T-cell (primary cell): Measurements from ENCODE around the gene SLC30A10. TPM values are rescaled to one million over a fixed set of nuclear protein-coding genes. Genes with fewer than 3 reads are reported as not detected.
"Not testable (repeated sequence)": the region's sequence is repeated elsewhere in the genome, so short reads cannot be mapped to it uniquely, and the experiment has no call there.

Source experiments
- ATAC-seq, 4 experiments: fragments of 200-7000 bp in 3 of 4; fragments of 150-1000 bp in 1 of 4; cut with Tn5 transposase; replicated peaks in 1 of 4; 1 replicate in 3 of 4; 2 replicates in 1 of 4; pipeline ENCODE4 v1.10.0; 2021; ENCODE audit warnings: moderate library complexity in 3 of 4, mild to moderate bottlenecking in 2 of 4, moderate number of reproducible peaks in 1 of 4
- CTCF ChIA-PET, 2 donors: fragments of 300-600 bp; sonication (Branson Sonifier 250); formaldehyde crosslinking; loops; one replicate each; lab custom pipeline; 2022; ENCODE audit warnings: antibody characterized with exemption in 2 of 2; lab: Charles Lee
- POLR2A ChIA-PET, 2 donors: fragments of 300-600 bp; sonication (Branson Sonifier 250); formaldehyde crosslinking; loops; one replicate each; lab custom pipeline; 2022; ENCODE audit warnings: antibody characterized with exemption in 2 of 2; lab: Charles Lee
- DNase-seq, 35 experiments: peaks; one replicate each; pipeline versions ENCODE4 v3.0.0 to v3.0.0-alpha.2; 2013 to 2023
- H3K27ac ChIP-seq: one replicate; pipeline ENCODE4 v1.5.1; 2013; ENCODE audit warnings: low read length
- H3K27me3 ChIP-seq, 2 experiments: replicated peaks in 1 of 2; 1 replicate in 1 of 2; 2 replicates in 1 of 2; pipeline versions ENCODE4 v1.6.1 to v1.7.0; 2013; ENCODE audit warnings: low read length in 1 of 2, mixed read lengths in 1 of 2; ENCODE audit not compliant: control insufficient read depth in 2 of 2, insufficient read depth in 2 of 2; ENCODE audit errors: extremely low read depth in 1 of 2
- H3K36me3 ChIP-seq, 2 donors: 1 replicate in 1 of 2; 2 replicates in 1 of 2; pipeline versions ENCODE4 v1.6.1 to v1.7.0; 2013; ENCODE audit warnings: low read length in 1 of 2; ENCODE audit not compliant: control insufficient read depth in 2 of 2, insufficient read depth in 1 of 2; ENCODE audit errors: extremely low read depth in 1 of 2
- H3K4me1 ChIP-seq, 2 experiments: 1 replicate in 1 of 2; 2 replicates in 1 of 2; pipeline versions ENCODE4 v1.6.1 to v1.7.0; 2013; ENCODE audit warnings: low read length in 2 of 2, mixed read lengths in 1 of 2; ENCODE audit not compliant: insufficient read depth in 2 of 2, control insufficient read depth in 1 of 2; ENCODE audit errors: extremely low read depth in 1 of 2
- H3K4me3 ChIP-seq, 2 donors: 1 replicate in 1 of 2; 2 replicates in 1 of 2; pipeline versions ENCODE4 v1.5.1 to v1.7.0; 2013; ENCODE audit warnings: mild to moderate bottlenecking in 2 of 2, low read length in 1 of 2, moderate library complexity in 1 of 2; ENCODE audit not compliant: control insufficient read depth in 1 of 2; ENCODE audit errors: extremely low read depth in 1 of 2
- H3K9me3 ChIP-seq: 2 replicates; pipeline ENCODE4 v1.7.0; 2013
- H3K27ac Mint-ChIP-seq, 2 donors: one replicate each; pipeline ENCODE4 v1.8.0; 2020 to 2021; ENCODE audit warnings: mild to moderate bottlenecking in 2 of 2, mixed read lengths in 2 of 2
- H3K27me3 Mint-ChIP-seq, 2 donors: one replicate each; pipeline ENCODE4 v1.8.0; 2021 to 2022; ENCODE audit warnings: mixed read lengths in 2 of 2
- H3K36me3 Mint-ChIP-seq: one replicate; pipeline ENCODE4 v1.8.0; 2021; ENCODE audit warnings: mixed read lengths
- H3K4me1 Mint-ChIP-seq, 3 donors: one replicate each; pipeline ENCODE4 v1.8.0; 2020 to 2022; ENCODE audit warnings: mixed read lengths in 3 of 3, mild to moderate bottlenecking in 1 of 3
- H3K4me3 Mint-ChIP-seq, 3 donors: one replicate each; pipeline ENCODE4 v1.8.0; 2020 to 2022; ENCODE audit warnings: mild to moderate bottlenecking in 3 of 3, mixed read lengths in 3 of 3, moderate library complexity in 3 of 3
- H3K9me3 Mint-ChIP-seq, 3 donors: one replicate each; pipeline ENCODE4 v1.8.0; 2020 to 2022; ENCODE audit warnings: mixed read lengths in 3 of 3
- WGBS: methylation state at CpG from one replicate; pipeline ENCODE4 v1.1.5; 2013; ENCODE audit warnings: missing lambda C conversion rate; ENCODE audit not compliant: insufficient coverage; 5-methylcytosine and 5-hydroxymethylcytosine counted together
- total RNA-seq, 35 experiments: library from RNA in 6 of 35; stranded (reverse) in 6 of 35; fragments of 120-200 nt in 1 of 35; gene quantifications; one replicate each; pipeline versions ENCODE4 v1.2.1 to v1.2.4 and lab custom pipeline; 2013 to 2026

SLC30A10 gene
- total RNA-seq, 5 donors from 2014 or later (not counting 1 experiment from before 2014, with no cell fraction given): 0.06 to 0.09 TPM; not detected in 3

DNA sequence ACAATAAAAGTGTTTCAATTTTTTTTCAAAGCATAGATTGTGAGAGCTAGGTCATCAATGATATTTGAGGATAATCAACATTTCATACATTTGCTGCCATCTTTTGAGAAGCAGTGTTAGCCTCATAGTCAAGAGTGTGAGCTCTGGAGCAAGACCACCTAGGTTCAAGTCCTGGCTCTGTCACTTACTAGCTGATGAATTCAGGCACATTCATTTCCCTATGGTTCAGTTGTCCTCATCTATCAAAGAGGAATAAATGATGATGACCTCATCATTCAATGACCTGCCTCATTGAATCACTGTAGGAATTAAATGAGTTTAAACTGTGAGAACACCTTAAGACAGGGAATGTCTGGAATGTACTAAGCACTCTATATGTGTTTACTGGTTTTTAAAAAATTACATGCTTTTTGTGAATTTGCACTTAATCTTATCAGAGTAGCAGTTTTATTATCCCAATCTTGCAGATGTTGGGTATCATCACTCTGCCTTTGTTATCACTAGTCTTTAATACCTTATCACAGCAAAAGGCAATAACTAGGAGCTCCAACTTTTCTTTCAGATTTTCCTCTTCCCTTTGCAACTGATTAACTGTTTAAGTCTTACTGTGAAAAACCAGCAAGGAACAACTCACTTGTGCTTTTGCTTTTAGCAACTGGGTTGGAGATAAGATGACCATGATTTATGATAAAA is 47.4 kb downstream of the SLC30A10 start:
- H3K4me1 Mint-ChIP-seq: no peaks in the 10 kb centered on the region
- Histone ChIP-seq H3K4me1 (no peaks in the 10 kb centered on the region), H3K4me3 (no peak overlapping the region), H3K27me3 (no peaks in the 10 kb centered on the region), H3K9me3 (no peaks in the 10 kb centered on the region), H3K27ac (no peak overlapping the region), H3K36me3 (no peaks in the 10 kb centered on the region)
- H3K36me3 Mint-ChIP-seq: no peaks in the 10 kb centered on the region
- H3K9me3 Mint-ChIP-seq: peaks cover 0 to 3% (median 0%) of the 10 kb centered on the region in 3 donors
- no peak overlapping the region for H3K27ac Mint-ChIP-seq
- POLR2A ChIA-PET: no interaction called here
- DNase-seq (no peak), ATAC-seq (no peak)
- H3K27me3 Mint-ChIP-seq: peaks cover 12 to 18% of the 10 kb centered on the region in 2 donors
- CTCF ChIA-PET: no interaction called here
- no peak overlapping the region for H3K4me3 Mint-ChIP-seq

DNA sequence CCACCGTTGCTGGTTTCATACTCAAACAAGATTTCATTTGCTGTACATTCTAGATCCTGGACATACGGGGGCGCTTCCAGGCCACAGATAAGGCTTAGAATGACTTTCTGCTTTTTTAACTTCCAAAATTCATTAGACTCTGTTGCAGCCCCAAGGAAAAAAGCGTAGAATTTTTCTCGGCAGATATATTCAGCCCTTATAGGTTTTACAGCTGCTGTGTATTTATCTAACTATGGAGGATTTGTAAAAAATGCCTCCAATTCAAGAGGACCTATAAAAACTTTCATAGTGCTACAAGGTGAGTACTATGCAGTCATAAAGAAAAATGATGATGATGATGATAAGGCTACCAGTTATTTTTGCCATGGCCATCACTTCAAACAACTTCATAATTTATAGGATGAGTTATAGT is 51.6 kb downstream of the SLC30A10 start:
- Mint-ChIP-seq H3K9me3 (no peaks in the 10 kb centered on the region), H3K36me3 (no peaks in the 10 kb centered on the region), H3K27ac (no peak overlapping the region), H3K4me3 (no peak overlapping the region), H3K27me3 (peaks cover 1 to 4% of the 10 kb centered on the region in 2 donors), H3K4me1 (no peaks in the 10 kb centered on the region)
- POLR2A ChIA-PET: no interaction called here
- Histone ChIP-seq H3K36me3 (no peaks in the 10 kb centered on the region), H3K27me3 (no peaks in the 10 kb centered on the region), H3K4me1 (no peaks in the 10 kb centered on the region), H3K9me3 (no peaks in the 10 kb centered on the region), H3K27ac (no peak overlapping the region), H3K4me3 (no peak overlapping the region)
- 67% methylated on average over 1 of the region's 5 CpGs for WGBS
- ATAC-seq (no peak), DNase-seq (no peak)
- CTCF ChIA-PET: no interaction called here

DNA sequence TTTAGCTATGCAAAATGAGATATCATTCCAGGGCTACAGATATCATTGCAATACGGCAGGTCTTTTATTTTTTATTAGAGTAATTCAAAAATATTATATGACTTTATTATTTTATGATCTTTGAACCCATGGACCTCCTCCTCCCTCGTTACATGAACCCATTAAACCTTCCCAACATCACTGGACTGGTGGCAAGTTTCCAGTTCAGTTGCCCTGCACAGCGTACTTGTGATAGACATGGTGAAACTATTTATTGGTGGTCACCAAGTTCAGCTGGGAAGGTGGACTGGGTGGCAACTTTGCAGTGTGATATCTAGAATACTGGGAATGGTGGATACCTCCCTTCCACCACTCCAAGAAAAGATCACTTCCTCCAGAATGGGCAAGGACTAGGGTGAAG is 52.5 kb downstream of the SLC30A10 start:
- H3K27me3 Mint-ChIP-seq: peaks cover 1 to 4% of the 10 kb centered on the region in 2 donors
- POLR2A ChIA-PET: no interaction called here
- no peak overlapping the region for H3K4me3 ChIP-seq
- H3K4me1 ChIP-seq: no peaks in the 10 kb centered on the region
- H3K9me3 Mint-ChIP-seq: no peaks in the 10 kb centered on the region
- CTCF ChIA-PET: no interaction called here
- WGBS: no CpG with 5 or more reads among the region's 3 CpGs
- H3K27me3 ChIP-seq: no peaks in the 10 kb centered on the region
- no peak overlapping the region for H3K27ac ChIP-seq
- H3K36me3 Mint-ChIP-seq: no peaks in the 10 kb centered on the region
- no peak for DNase-seq
- H3K4me3 Mint-ChIP-seq: no peak overlapping the region
- no peak for ATAC-seq
- H3K9me3 ChIP-seq: no peaks in the 10 kb centered on the region
- no peaks in the 10 kb centered on the region for H3K4me1 Mint-ChIP-seq
- H3K27ac Mint-ChIP-seq: no peak overlapping the region
- H3K36me3 ChIP-seq: no peaks in the 10 kb centered on the region

DNA sequence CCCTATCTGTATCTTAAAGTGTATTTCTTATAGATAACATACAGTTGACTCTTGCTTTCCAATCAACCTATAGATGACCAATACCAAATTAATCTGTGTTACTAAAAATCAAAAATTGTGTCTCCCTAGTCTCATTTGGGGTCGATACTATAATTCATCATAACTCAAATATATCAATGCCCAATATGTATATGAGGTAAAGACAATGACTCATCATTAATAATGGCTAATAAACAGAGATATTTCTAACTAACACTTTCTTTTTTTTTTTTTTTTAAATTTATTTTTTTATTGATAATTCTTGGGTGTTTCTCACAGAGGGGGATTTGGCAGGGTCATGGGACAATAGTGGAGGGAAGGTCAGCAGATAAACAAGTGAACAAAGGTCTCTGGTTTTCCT is 55.8 kb downstream of the SLC30A10 start:
- DNase-seq, CTCF ChIA-PET, H3K4me3 Mint-ChIP-seq, H3K27ac ChIP-seq, POLR2A ChIA-PET, H3K4me1 Mint-ChIP-seq, H3K27me3 Mint-ChIP-seq, H3K9me3 Mint-ChIP-seq, ATAC-seq, H3K27me3 ChIP-seq, H3K4me3 ChIP-seq, H3K9me3 ChIP-seq, H3K36me3 ChIP-seq, H3K36me3 Mint-ChIP-seq, H3K27ac Mint-ChIP-seq, H3K4me1 ChIP-seq: not testable (repeated sequence)
- WGBS: no CpG with 5 or more reads among the region's 1 CpG

DNA sequence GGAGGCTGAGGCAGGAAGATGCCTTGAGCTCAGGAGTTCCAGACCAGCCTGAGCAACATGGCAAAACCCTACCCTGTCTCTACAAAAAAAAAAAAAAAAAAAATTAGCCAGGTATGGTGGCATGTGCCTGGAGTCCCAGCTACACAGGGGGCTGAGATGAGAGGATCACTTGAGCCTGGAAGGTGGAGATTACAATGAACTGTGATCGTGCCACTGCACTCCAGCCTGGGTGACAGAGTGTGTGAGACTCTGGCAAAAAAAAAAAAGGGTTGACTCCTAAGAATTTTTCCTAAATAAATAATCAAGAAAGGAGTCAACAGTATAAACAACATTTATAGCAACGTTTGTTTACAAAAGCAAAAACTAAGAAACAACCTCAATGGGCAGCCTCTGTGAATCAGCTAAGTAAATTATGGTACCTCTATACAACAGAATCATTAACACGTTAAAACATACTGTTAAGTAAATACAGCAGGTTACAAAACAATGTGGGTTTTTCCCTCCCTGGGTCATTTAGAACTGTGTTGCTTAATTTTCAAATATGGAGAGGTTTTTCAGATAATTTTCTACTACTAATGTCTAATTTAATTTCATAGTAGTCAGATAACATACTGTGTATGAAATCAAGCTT is 56.8 kb downstream of the SLC30A10 start:
- POLR2A ChIA-PET: no interaction called here
- no CpG with 5 or more reads among the region's 3 CpGs for WGBS
- no peak for DNase-seq
- ATAC-seq: no peak
- Histone ChIP-seq H3K9me3 (no peaks in the 10 kb centered on the region), H3K27me3 (no peaks in the 10 kb centered on the region), H3K4me3 (no peak overlapping the region), H3K27ac (no peak overlapping the region), H3K4me1 (no peaks in the 10 kb centered on the region), H3K36me3 (no peaks in the 10 kb centered on the region)
- peaks cover 0 to 4% of the 10 kb centered on the region in 2 donors for H3K27me3 Mint-ChIP-seq
- no peaks in the 10 kb centered on the region for H3K4me1 Mint-ChIP-seq
- H3K27ac Mint-ChIP-seq: no peak overlapping the region
- no peaks in the 10 kb centered on the region for H3K9me3 Mint-ChIP-seq
- CTCF ChIA-PET: no interaction called here
- no peak overlapping the region for H3K4me3 Mint-ChIP-seq
- no peaks in the 10 kb centered on the region for H3K36me3 Mint-ChIP-seq

DNA sequence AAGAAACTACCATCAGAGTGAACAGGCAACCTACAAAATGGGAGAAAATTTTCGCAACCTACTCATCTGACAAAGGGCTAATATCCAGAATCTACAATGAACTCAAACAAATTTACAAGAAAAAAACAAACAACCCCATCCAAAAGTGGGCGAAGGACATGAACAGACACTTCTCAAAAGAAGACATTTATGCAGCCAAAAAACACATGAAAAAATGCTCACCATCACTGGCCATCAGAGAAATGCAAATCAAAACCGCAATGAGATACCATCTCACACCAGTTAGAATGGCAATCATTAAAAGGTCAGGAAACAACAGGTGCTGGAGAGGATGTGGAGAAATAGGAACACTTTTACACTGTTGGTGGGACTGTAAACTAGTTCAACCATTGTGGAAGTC is 59.7 kb downstream of the SLC30A10 start:
- H3K27me3 Mint-ChIP-seq, ATAC-seq, H3K4me1 Mint-ChIP-seq, H3K9me3 Mint-ChIP-seq, H3K36me3 ChIP-seq, H3K4me3 Mint-ChIP-seq, H3K27me3 ChIP-seq, H3K9me3 ChIP-seq, DNase-seq, CTCF ChIA-PET, H3K4me1 ChIP-seq, H3K27ac Mint-ChIP-seq, H3K27ac ChIP-seq, POLR2A ChIA-PET, H3K36me3 Mint-ChIP-seq, H3K4me3 ChIP-seq: not testable (repeated sequence)
- no CpG with 5 or more reads among the region's 3 CpGs for WGBS
